Neural progenitor cell (in vitro differentiated cells): ENCODE measurements around the gene TRAM2.

Source experiments
- EZH2 ChIP-seq: fragments of 200-600 bp; sonication (generic); IDR thresholded peaks from 2 replicates; pipeline ENCODE4 v1.6.1; 2017; ENCODE audit warnings: antibody characterized with exemption, mild to moderate bottlenecking, moderate library complexity
- EZH2phosphoT487 ChIP-seq: fragments of 200-600 bp; sonication (generic); IDR thresholded peaks from 2 replicates; pipeline ENCODE4 v1.6.1; 2017; ENCODE audit warnings: antibody characterized with exemption
- TF ChIP-seq, protein P1 (sequence below): fragments of 200-600 bp; sonication (generic); IDR thresholded peaks from 2 replicates; pipeline ENCODE4 v1.5.1; 2017; ENCODE audit warnings: antibody characterized with exemption, mild to moderate bottlenecking

DNA sequence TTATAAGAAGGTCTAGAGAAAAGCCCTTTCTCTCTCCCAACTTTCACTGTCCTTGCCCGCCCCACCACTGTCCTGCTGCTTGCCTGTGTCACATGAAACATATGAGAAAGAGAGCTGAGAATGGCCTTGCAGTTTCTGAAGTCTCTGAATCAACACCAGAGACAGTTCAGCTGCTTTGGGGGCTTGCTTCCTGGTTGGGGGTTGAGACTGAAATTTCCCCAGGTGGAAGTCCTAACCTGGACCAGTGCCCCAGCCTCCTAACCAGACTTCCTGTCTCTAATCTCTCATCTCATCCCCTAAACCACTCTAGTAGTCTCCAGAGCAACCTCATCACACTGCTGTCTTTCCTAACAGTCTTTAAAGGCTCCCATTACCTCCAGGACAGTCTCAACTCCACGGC lies 10.7 kb downstream of the TRAM2 start:
- TF ChIP-seq, protein P1, sequence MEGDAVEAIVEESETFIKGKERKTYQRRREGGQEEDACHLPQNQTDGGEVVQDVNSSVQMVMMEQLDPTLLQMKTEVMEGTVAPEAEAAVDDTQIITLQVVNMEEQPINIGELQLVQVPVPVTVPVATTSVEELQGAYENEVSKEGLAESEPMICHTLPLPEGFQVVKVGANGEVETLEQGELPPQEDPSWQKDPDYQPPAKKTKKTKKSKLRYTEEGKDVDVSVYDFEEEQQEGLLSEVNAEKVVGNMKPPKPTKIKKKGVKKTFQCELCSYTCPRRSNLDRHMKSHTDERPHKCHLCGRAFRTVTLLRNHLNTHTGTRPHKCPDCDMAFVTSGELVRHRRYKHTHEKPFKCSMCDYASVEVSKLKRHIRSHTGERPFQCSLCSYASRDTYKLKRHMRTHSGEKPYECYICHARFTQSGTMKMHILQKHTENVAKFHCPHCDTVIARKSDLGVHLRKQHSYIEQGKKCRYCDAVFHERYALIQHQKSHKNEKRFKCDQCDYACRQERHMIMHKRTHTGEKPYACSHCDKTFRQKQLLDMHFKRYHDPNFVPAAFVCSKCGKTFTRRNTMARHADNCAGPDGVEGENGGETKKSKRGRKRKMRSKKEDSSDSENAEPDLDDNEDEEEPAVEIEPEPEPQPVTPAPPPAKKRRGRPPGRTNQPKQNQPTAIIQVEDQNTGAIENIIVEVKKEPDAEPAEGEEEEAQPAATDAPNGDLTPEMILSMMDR: no peak
- TF ChIP-seq EZH2: no peak
- no peak for TF ChIP-seq EZH2phosphoT487
